NCI-H1092 (cell line): ENCODE results near the gene CHERP.
"Not testable (repeated sequence)": the region's sequence is repeated elsewhere in the genome, so short reads cannot be mapped to it uniquely, and the experiment has no call there.

ENCODE experiments used
- DNase-seq: peaks from one replicate; lab custom pipeline; 2025; lab: John Stamatoyannopoulos, UW

CHERP gene

DNA sequence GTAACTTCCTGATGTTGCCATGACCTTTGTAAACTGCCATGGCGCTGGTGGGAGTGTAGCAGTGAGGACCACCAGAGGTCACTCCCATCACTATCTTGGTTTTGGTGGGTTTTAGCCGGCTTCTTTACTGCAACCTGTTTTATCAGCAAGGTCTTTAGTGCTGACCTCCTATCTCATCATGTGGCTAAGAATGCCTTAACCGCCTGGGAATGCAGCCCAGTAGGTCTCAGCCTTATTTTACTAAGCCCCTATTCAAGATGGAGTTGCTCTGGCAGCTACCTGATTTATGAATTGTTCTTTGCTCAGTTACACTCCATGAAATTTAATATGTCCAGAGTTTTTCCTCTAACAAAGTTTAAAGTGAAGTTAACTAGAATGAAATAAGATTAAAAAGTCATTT, 65.8 kb downstream of the CHERP start:
- no peak for DNase-seq

DNA sequence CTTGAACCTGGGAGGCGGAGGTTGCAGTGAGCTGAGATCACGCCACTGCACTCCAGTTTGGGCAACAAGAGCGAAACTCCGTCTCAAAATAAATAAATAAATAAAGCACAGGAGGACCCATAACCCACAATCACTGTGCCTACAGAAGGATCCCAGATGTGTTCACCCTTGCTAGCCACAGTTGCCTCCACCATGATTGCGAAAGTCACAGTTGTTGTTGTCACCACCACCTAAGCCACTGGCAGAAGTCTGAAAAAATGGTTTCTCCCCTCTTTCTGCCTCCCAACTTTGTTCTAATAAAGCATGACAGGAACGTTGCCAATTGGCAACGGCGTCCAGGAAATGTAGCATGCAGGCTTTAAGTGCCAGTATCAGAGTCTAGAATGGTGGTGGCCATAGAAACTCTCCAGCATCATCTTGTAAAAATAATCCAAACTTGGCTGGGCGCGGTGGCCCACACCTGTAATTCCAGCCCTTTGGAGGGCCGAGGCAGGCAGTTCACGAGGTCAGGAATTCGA, 68.3 kb downstream of the CHERP start:
- DNase-seq, result no peak

DNA sequence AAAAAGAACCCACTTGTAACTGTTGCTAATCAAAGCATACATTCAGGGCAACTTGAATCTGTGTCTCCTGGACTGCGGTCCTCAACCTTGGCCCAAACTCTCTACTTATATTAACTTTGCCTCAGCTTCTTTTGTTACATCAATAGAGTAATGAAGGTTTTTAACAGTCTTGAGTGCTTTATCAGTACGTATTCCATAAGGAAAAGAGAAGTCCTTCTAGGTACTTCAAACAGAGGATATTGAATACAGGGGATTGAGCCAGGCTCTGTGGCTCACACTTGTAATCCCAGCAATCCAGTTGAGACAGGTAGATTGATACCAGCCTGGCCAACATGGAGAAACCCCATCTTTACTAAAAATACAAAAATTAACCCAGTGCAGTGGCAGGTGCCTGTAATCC, 69.2 kb downstream of the CHERP start:
- no peak for DNase-seq

- not testable (repeated sequence) for DNase-seq
Measured at GRCh38 chr19:16472559-16472899, 69.7 kb downstream of the CHERP start.

GRCh38 chr19:16470911-16471811, 71.1 kb downstream of the CHERP start:
- DNase-seq, result no peak

- no peak for DNase-seq
Measured at GRCh38 chr19:16470541-16470910, 71.7 kb downstream of the CHERP start.
